Anterior cingulate cortex (tissue), 58 donors: ENCODE data around the gene TBC1D30.
A peak's percentile ranks its signal among the peaks of the same experiment; 100 is the strongest.
"Not testable (repeated sequence)": the region's sequence is repeated elsewhere in the genome, so short reads cannot be mapped to it uniquely, and the experiment has no call there.

Experiments
- DNase-seq, 58 donors: peaks; one replicate each; lab custom pipeline; 2025; lab: John Stamatoyannopoulos, UW

TBC1D30 gene, protein sequence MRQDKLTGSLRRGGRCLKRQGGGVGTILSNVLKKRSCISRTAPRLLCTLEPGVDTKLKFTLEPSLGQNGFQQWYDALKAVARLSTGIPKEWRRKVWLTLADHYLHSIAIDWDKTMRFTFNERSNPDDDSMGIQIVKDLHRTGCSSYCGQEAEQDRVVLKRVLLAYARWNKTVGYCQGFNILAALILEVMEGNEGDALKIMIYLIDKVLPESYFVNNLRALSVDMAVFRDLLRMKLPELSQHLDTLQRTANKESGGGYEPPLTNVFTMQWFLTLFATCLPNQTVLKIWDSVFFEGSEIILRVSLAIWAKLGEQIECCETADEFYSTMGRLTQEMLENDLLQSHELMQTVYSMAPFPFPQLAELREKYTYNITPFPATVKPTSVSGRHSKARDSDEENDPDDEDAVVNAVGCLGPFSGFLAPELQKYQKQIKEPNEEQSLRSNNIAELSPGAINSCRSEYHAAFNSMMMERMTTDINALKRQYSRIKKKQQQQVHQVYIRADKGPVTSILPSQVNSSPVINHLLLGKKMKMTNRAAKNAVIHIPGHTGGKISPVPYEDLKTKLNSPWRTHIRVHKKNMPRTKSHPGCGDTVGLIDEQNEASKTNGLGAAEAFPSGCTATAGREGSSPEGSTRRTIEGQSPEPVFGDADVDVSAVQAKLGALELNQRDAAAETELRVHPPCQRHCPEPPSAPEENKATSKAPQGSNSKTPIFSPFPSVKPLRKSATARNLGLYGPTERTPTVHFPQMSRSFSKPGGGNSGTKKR

DNA sequence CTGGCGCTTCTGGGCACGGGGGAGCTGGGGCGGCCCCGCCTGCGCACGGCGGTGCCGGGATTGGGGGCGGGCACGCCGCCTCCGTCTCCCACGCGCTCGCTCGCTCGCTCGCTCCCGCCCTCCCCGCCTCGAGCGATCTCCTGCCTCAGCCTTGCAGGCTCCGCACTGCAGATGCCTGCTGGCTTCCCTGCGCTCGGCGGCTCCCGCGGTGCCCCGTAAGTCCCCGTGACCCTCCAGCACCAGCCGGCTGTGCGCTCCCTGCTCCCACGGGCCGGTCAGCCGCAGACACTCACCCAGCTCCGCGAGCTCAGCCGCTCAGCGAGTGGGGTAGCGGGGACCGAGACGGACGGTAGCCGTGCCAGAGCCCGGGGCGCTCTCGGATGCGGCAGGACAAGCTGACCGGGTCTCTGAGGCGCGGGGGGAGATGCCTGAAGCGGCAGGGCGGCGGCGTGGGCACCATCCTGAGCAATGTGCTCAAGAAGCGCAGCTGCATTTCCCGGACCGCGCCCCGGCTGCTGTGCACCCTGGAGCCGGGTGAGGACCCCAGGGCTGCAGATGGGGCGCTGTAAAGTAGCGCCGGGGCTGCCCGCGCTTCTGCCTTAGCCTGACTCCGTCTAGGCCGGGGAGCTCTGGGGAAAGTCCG, at the start of gene TBC1D30:
Gene TBC1D30 (plus strand): TSS at position 148 of the 643 bp plus-strand sequence. CDS start 233 bp downstream, at position 381.
- peak in 45 of 58 donors; percentile 17 to 74 (median 38) for DNase-seq

DNA sequence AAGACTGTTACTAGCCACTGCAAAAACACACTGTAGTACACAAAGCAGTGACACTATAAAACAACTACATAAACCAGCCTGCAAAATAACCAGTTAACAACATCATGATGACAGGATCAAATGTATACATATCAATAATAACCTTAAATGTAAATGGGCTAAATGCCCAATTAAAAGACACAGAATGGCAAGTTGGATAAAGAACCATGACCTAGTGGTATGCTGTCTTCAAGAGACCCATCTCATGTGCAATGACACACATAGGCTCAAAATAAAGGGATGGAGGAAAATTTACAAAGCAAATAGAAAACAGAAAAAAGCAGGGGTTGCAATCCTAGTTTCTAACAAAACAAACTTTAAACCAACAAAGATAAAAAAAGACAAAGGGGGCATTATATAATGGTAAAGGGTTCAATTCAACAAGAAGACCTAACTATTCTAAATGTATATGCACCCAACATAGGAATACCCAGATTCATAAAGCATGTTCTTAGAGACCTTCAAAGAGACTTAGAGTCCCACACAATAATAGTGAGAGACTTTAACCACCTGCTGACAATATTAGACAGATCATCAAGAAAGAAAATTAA, 49.2 kb upstream of the TBC1D30 start:
- DNase-seq: not testable (repeated sequence)

DNA sequence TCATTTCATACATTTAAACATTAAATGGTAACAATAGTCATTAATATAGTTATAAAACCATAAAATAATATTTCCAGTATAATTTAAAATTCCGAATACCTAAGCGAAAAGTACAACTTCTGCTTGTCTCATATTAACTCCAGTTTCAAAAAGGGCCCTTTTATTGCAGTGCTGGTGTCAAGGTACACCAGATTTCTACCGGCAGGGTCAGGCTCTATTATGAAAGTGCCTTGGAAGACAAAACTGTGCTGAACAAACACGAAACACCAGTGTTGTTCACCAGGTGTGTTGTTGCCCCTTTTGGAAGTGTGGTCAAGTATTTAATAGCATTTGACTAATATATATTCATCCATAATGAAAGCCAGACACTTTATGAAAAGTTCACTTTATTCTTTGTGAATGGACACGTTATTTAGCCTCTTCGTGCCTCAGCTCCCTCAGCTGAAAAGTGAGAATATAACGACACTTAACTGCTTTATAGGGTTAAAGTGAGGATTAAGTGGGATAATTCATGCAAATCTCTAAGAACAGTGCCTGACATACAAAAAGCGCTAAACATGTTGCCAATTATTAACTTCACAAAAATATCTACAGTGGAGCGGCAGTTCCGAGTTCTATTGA, 45.0 kb upstream of the TBC1D30 start:
- DNase-seq: no peak

DNA sequence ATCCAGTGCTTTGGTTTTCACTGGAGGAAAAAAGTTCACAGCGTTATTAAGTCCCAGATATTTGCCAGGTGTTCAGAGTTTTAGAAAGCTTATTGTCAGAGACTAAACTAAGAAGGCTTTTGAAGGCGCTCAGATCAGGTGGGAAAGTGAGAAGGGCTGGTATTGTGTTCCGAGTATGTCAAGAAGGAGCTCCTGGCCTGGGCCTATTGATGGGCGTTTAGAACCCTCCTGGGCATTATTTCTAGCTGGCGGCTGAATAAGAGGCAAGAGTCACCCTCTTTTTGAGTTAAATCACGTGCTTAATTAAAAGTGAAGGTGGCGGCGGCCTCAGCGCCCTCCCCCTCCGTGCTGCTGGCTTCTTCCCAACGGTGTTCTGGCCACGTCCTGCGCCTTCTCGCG, 44.3 kb upstream of the TBC1D30 start:
- no peak for DNase-seq

DNA sequence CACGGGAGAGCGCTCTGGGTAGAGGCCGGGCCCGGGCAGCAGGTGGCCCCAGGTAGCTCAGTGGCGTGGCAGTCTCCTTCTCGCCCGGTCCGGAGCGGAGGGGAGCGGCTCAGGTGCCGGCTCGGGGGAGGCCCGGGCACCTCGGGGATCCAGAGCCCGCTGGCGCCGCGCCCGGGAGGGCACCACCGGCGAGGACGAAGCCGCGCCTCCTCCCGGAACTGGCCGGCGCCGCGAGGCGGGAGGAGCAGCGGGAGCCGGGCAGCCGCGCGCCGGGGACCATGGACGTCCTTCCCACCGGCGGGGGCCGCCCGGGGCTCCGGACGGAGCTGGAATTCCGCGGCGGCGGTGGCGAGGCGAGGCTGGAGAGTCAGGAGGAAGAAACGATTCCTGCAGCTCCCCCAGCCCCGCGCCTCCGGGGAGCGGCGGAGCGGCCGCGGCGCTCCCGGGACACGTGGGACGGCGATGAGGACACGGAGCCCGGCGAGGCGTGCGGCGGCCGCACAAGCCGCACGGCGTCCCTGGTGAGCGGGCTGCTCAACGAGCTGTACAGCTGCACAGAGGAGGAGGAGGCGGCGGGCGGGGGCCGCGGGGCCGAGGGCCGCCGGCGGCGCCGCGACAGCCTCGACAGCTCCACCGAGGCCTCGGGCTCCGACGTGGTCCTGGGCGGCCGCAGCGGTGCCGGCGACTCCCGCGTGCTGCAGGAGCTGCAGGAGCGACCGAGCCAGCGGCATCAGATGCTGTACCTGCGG, 43.7 kb upstream of the TBC1D30 start:
- peak in 11 of 58 donors; percentile 1 to 32 (median 17) for DNase-seq

DNA sequence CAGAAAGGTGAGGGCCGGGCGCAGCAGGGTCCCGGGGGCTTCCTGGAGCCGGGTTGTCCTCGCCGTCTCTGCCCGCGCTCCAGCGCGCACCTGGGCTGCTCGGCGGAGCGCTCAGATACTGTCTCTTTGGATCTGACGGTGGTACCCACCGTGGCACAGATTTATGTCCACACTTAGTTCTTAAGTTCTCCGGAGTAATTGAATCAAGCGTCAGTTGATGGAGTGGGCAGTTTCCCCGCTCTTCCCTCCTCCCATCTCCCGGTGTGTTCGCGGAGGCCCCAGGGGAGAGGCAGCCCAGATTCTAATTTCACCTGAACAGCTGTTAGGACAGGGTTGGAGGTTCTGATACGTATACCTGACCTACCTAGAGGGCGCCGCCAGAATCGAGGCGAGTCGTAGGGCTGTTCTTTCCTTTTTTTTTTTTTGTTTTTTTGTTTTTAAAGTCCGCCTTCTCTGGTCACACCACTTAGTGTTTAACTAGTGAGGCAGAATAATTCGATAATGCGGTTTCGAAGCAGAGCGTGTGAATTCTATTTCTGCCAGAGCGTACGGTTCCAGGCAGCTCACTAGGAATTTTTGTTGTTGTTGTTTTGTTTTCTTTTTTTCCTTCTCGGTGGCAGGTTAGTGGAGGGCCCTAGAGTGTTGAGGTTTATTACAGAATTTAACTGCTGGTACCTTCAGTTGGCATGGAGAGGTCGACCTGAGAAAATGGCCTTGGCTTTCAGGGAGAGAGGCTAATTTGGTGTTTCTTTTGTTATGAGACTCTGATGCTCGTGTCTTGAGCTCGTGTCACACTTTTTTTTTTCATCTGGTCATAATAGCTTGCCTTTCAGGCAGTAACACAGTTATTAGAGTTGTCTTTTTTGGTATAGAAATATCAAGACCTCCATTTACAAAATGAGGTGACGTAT, 42.9 kb upstream of the TBC1D30 start:
- DNase-seq: no peak

DNA sequence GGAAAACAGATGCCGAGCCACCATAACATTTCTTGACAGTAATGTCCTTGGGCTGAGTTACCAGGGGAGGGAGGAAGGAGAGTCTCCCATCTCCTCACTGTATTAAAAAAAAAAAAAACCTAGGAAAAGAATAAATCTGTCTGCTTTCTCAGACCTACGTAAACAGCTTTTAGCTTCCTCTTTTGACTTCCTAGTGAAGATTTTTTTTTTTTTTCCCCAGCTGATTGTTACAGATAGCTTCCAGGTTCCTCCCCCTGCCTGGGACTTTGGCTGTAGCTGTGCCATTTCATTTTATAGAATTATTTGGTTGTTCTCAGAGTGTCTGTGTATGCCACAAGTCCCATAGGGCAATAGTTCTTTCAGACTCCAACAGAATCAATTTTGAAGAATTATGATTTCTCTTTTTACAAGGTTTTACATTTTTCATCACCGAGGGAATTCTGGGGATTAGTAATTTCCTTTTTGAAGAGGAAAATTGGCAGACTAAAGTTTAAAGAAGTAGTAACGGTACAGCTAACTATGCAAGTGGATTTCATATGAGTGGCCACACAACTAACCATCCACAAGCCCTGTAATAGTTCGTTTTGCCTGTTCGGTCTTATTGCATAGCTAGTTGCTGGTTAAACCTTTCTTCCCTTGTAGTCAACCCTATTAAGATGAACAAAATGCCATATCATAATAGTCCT, 42.1 kb upstream of the TBC1D30 start:
- DNase-seq: no peak

DNA sequence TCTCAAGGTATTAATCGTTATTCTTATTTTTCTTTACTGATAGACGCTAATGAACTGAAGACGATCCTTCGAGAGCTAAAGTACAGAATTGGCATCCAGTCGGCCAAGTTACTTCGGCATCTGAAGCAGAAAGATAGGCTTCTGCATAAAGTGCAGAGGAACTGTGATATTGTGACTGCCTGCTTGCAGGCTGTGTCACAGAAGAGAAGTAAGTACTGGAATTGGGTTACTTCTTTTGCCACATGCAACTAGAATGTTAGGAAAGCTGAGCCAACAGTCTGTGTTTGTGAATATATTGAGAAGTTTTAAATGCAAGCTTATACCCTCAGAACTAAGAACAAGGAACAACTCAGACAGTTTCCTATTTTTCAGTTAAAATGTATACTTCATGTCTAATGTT, 38.6 kb upstream of the TBC1D30 start:
- no peak for DNase-seq

DNA sequence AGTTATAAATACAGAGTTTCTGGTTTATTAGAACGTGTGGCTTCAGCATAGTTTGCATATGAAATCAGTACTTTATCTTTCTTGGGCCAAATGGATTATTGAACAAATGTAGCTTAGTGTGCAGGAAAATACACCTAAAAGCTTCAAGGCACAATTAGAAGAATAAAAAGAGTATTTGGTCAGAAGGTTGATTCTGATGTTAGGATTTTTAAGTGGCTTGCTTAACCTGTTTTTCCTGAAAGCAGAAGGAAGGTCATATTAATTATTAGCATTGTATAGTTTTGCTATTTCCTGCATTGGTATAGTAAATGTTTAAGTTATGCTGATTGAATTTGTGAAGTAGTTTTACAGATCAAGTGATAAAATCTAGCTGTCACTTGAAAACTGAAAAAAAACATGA, 34.3 kb upstream of the TBC1D30 start:
- DNase-seq: no peak

DNA sequence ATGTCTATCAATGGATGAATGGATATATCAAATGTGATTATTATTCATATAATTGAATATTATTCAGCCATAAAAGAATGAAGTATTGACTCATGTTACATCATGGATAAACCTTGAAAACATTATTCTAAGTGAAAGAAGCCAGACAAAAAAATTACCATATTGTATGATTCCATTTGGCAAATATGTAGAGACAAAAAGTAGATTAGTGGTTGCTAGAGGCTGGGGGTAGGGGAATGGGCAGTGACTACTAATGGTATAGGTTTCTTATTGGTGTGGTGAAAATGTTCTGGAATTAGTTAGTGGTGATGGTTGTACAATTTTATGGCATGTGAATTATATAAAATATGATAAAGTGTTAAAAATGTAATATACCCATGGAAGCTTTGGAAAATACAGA, 33.4 kb upstream of the TBC1D30 start:
- no peak for DNase-seq

DNA sequence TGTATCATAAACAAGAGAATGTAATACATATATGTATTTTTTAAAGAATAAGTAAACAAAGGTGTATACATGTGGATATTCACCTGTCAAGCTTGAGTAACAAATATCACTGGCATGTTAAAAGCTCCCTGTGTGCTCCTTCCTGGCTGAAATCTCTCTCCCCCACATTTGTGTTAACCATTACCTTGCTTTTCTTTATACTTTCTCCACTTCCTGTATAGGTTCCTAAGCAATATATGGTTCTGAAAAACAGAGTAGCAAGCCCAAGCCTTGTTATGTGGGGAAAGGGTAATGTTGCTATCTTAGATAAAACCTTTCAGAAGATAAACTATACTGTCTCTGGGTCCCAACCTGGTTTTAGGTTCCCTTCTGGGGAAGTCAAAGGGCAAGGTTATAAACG, 32.3 kb upstream of the TBC1D30 start:
- no peak for DNase-seq

DNA sequence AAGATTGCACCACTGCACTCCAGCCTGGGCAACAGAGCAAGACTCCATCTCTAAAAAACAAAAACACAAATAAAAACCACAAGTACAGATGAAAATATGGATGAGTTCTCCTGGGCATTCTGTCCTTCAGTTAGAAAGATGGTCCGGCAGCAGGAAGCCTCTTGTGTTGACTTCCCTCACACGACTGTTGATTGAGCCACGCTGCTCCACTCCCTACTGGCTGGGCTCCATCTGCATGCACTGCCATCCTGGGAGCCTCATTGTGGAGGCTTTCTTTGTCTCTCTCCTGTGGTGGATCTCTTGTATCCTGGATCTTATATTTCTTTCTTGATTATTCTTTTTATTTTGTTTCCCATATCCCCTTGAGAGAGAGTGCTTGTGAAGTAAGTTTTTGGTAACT, 30.8 kb upstream of the TBC1D30 start:
- DNase-seq: no peak

DNA sequence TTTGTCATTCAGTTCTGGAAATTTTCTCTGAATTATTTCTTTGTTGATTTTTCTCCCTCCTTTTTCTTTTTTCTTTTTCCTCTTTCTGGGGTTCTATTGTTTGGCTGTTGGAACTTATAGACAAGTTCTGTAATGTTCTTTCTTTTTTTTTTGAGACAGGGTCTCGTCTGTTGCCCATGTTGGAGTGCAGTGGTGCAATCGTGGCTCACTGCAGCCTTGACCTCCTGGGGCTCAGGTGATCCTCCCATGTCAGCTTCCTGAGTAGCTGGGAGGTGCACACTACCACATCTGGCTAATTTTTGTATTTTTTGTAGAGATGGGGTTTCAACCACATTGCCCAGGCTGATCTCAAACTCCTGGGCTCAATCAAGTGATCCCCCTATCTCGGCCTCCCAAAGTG, 30.1 kb upstream of the TBC1D30 start:
- no peak for DNase-seq

DNA sequence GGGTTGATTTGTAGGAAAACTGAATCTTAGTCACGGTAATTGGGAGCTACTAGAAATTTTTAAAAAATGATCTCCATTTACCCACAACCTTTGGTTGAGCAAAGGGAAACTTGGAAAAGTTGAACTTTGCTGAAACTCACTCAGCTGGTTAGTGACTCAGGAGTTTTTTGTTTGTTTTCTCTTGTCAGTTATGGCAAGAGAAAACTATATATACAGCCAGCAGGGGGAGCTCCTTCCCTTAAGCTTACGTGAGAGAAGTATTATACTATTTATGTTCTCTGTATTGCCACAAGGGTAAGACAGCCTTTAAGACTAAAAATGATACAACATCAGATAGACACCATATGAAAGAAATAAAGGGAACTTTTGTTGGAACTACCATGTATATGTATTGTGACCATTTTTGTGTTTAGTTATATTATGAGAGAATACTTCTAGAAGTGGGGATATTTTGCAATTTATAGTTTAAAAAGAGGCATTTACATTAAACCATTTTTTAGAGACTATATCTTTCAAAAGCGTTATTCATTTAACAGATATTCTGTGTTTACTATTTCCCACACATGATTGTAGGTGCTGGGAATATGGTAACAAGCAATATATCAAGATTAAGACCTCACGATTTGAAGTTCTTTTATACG, 28.1 kb upstream of the TBC1D30 start:
- peak in 16 of 58 donors; percentile 3 to 72 (median 26) for DNase-seq

DNA sequence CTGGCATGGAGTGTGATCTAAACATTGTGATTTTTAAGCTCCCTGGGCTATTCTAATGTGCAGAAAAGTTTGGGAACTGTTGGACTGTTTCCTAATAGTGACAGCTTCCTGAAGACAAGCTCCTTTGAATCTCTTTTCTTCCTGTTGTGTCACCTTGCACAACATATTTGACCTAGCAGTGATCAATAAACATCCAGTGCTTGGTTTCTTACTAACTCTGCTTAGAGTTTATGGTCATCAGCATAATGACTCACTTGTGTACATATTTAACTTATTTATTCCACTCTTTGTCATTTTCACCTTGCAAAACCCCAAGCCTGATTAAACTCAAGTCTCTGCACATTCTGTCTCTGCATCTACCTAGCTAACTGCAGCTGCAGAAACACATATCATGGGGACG, 27.3 kb upstream of the TBC1D30 start:
- no peak for DNase-seq

DNA sequence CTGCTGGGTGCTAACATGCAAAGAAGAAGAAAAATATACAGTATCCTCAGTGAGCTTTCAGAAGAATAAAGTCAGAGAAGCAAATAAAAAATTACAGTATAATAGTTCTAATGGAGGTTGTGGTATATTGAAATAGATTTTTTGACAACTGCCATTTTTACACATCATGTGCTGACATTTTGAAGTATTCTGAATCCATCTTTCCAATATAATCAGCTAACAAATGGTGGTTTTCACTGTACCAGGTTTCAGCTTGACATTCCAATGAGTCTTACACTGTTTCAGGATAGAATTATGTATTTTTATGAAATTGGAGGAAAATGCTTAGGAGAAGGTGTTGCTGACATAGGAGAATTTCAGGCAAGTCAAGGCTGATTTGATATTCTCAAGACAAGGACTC, 26.3 kb upstream of the TBC1D30 start:
- DNase-seq: no peak

DNA sequence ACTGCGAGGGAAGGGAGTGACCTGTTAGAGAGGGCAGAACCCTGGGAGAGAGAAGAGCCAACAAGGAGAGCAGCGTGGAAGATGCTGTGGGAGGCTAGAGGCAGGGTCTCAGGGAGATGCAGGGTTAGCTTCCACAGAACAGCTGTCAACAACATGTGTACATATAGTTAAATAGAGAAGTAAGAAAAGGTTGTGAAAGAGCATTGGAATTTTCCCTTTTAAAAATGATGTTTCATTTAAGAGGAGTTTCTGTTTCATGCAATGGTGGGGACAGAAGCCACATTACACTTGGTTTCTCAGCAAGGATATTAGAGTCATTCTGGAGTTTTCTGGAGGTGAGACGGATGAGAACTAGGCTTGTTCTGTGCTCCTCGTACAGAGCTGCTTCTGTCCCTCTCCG, 23.8 kb upstream of the TBC1D30 start:
- DNase-seq: no peak

DNA sequence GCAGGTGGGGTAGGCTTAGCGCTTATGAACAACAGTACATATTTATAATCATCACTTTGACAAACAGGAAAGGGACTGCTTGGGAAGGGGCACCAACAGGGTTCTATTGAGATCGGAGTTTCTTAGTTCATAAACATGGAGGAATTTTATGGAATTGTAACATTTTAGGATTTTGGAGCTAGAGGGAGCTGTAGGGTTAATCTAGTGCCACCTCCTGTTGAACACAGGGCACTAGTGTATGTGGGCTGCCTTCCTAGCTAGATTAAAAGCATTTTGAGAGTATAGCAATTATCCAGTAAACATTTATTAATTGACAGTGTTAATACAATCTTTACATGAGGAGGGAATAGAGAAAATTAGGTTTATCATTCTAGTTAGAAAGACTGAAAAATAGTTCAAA, 23.1 kb upstream of the TBC1D30 start:
- DNase-seq: no peak
